ENCODE results near the gene ATP6V1D.
"Not testable (repeated sequence)": the region's sequence is repeated elsewhere in the genome, so short reads cannot be mapped to it uniquely, and the experiment has no call there.

Gene ATP6V1D

DNA sequence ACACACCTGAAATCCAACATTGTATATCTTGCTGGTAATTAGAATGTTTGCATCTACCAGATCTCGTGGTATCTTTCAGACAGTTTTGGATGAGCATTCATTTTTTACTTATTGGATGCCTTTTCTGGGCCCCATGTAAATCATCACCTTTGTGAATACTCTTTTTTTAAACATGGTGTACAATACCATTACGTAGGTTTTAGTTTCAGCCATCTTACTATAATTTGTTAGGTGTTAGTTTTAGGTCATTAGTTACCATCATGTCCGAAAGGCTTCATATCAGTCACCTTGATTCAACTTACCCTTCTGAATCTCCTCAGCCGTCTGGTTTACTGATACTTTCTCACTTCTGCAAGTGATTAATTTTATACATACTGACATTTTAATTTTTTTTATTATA, 5.9 kb upstream of the ATP6V1D start:
- no peak for DNase-seq

DNA sequence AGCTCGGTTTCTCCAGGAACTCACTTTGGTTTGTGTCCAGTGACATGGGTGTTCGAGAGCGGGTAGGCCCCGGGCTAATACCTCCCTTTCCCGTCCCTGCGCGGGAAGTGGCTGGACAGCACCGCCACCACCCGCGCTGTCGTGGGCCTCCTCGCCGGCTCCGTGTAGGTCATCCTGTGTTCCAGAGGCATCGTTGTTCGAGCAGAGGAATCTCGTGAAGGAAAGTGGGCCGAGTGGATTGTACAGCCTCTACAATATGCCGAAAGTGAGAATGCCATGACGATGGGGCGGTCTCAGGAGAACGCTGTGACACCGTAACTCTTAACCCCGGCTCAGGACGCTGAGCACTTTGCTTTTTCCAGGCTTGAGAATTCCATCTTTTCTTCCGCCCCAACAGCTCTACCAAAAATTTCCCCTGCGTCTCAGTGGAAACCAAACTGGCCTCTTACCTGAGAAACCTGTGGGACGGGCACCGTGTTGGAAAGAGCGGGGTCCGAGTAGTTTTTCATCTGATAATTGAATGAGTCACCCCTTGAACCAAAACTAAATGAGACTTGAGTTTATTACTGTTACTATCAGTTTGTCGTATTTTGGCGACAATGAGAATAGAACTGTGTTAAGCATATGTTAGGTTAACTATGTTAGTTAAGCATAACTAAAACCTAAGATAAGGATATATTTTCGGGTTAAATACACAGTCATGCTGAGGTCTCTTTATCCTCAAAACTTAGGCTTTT, 1.0 kb upstream of the ATP6V1D start:
- no peak for DNase-seq

DNA sequence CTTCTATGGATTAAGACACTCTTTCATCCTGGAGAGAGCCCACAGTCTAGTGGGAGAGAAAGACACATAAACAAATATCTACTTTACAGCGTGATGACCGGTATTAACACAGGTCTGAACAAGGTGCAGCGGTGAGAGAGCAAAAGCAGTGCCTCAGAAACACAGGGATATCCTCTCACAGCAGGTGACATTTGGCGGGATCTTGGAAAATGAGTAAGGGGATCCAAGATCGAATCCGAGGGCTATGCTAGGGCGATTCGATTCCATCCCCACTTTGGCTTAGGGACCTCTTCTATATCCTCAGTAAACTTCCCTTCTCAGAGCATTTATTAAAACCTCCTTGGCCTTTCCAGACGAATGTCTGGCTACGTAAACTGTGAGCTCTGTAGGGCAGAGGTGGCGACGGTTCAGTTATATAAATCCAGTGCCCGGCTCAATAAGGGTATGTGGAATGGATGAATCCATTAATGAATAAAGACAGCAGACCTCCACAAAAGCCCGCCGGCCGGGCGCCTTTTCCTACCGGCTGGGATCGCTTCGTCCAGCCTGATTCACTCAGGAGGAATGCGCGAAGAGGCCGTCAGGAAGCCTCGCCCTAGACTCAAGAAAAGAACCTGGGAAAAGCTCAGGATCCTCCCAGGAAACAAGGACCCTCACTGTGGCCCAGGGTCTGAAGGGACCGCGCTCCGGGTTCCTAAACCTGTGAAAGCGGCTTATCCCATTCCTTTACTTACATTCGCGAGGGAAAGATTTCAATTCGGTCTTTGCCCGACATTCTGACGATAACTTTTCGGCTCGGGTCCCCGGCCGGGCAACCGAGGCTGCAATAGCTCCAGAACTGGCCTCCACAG, 455 bp downstream of the ATP6V1D start:
- no peak for DNase-seq

DNA sequence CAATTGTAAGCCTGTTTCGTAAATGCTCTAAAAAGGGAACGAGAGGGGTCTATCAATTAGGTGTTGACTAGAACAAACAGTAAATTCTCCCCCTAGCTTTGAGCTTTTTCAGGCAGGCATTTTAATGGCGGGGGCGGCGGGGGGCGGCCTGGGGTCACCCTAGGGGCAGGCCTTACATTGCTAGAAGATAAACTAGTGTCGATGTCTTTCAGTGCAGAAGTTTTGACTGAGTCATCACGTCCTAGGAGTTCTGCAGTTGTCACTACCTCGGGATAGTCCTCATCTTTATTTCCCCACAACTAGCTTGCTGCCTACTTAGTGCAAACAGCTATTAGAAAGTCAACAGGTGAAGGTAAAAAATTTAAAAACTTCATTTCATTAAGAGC, 1.6 kb downstream of the ATP6V1D start:
- no peak for DNase-seq

DNA sequence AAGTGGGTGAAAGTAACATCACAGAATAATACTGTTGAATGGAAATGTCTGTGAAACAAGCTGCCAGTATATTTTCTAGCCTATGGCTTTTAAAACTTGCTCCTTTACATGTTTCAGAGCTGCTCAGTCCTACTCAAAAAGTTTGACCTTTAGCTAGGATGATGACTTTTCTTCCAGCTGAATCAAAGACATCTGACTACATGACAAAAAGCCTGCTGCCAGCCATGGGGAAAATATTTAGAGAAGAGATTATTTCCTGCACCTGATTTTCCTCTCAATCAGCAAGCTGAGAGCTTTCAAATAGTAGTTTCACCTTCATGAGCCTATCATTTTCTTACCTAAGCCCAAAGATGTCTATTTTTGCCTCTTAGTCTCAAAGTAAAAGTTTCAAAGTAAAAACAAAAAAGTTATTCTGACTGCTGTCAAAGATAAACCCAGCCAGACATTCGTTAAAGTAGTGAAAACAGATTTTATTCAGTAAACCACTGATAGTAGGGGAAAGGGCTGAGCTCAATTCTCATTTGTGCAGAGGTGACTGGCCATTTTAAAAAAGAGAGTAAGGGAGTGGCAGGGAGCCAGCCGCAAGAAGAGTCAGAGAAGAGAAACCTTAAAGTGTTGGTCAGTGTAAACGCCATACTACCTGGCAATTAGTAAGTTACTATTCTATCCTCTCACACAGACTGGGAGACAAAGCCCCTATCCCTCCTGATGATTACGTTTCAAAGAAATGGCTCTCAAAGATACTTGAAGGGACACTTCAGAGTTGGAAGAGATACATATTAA, 2.2 kb downstream of the ATP6V1D start:
- no peak for DNase-seq

DNA sequence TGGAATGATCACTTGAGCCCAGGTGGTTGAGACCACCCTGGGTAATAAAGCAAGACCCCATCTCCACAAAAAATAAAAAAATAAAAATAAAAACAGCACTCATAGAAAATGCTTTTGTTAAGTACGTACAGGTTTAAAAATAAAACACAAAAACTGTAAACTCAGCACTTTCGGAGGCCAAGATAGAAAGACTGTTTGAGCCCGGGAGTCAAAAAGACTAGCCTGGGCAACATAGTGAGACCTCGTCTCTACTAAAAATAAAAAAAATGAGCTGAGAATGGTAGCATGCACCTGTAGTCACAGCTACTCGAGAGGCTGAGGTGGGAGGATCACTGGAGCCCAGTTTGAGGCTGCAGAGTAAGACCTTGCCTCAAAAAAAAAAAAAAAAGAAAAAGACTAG, 7.5 kb downstream of the ATP6V1D start:
- no peak for DNase-seq

GRCh38 chr14:67345583-67345982, 14.0 kb downstream of the ATP6V1D start:
- DNase-seq: no peak

DNA sequence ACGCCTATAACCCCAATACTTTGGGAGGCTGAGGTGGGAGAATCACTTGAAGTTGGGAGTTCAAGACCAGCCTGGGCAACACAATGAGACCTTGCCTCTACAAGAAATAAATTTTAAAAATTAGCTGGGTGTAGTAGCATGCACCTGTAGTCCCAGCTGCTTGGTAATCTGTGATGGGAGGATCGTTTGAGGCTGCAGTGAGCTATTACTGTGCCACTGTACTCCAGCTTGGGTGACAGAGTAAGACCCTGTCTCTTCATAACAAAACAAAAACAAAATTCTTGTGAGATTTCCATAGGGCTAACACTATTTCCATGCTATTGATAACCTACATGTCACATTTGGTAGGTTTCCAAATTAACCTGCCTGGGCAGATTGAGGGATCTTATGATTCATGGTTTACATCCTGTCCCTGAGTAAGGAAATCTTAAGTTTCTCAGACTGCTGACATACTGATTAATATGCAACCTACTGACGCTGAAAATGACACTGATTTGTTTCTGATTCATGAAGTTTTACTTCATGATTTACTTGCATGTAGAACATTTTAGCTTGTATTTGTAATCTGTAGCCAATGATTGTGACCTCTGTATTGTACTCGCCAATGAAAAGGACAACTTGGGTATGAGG, 15.9 kb downstream of the ATP6V1D start:
- DNase-seq: no peak

DNA sequence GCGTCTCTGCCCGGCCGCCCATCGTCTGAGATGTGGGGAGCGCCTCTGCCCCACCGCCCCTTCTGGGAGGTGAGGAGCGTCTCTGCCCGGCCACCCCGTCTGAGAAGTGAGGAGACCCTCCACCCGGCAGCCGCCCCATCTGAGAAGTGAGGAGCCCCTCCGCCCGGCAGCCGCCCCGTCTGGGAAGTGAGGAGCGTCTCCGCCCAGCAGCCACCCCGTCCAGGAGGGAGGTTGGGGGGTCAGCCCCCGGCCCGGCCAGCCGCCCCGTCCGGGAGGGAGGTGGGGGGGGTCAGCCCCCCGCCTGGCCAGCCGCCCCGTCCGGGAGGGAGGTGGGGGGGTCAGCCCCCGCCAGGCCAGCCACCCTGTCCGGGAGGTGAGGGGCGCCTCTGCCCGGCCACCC, 18.4 kb downstream of the ATP6V1D start:
- DNase-seq: not testable (repeated sequence)

DNA sequence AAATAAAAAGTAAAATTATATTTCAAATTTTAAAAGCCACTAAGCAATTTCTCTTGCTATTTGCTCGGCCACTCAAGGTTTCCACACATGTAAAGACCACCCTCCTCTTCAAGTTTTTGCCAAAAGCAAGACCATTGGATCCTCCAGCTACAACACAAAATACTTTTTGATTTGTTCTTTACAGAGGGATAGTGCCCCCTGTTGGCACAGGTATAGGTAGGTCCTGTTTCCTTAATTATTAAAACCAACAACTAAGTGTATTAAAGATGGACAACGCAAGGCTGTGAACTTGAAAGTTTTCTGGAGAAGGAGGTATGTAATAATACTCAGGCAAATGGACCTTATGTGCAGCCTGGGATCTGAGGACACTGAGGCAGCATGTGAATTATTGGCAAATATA, 23.8 kb downstream of the ATP6V1D start:
- no peak for DNase-seq

GRCh38 chr14:67332468-67332867, 27.1 kb downstream of the ATP6V1D start:
- no peak for DNase-seq

GRCh38 chr14:67331368-67332125, 28.1 kb downstream of the ATP6V1D start:
- no peak for DNase-seq

- DNase-seq: not testable (repeated sequence)
Measured at GRCh38 chr14:67329666-67330065, 29.9 kb downstream of the ATP6V1D start.

- DNase-seq: no peak
Measured at GRCh38 chr14:67319142-67319541, 40.5 kb downstream of the ATP6V1D start.

DNA sequence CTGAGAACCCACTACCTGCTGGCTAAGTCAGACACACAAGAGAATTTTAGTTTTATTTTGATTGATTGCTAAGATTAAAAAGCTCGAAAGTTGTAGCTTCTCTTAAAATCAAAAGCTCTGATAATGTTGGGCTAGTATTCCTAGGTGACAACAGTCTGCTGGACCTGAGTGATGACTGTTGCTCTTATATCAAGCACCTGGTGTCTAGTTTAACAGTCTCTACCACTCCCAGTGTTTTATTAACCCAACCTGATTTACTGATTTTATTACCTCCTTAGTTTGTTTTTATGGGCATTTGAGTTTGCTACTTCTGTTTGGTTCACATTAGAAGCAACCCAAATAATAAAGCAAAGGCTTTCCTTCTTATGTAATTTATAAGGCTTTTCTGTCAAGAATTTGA, 41.8 kb downstream of the ATP6V1D start:
- DNase-seq: no peak

DNA sequence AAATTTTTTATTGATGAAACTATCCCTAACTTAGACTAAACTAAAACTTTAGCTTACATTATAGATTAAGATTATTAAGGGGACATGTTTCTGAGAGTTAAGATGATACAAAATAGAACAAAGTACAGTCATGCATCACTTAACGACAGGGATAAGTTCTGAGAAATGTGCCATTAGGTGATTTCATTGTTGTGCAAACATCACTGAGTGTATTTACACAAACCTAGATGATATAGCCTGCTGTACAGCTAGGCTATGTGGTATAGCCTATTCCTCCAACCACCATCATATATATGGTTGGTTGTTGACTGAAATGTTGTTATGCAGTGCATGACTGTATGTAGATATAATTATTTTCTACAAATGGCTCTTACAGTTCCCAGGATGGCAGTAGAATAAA, 46.5 kb downstream of the ATP6V1D start:
- no peak for DNase-seq

- DNase-seq: no peak
Measured at GRCh38 chr14:67311868-67312267, 47.7 kb downstream of the ATP6V1D start.
